Kidney epithelial cell (primary cell): ENCODE results near the gene TMEM178B. TPM values are rescaled to one million over a fixed set of nuclear protein-coding genes. Genes with fewer than 3 reads are reported as not detected.

Experiments
- DNase-seq: peaks from one replicate; pipeline ENCODE4 v3.0.0-alpha.2; 2010; ENCODE audit warnings: low read depth
- H3K27me3 ChIP-seq: 2 replicates; pipeline ENCODE4 v1.6.0; 2011; ENCODE audit warnings: low read length; ENCODE audit not compliant: control insufficient read depth, insufficient read depth
- H3K36me3 ChIP-seq: 2 replicates; pipeline ENCODE4 v1.5.1; 2011; ENCODE audit warnings: low read length; ENCODE audit not compliant: control insufficient read depth, insufficient read depth
- H3K4me3 ChIP-seq: 2 replicates; pipeline ENCODE4 v1.5.1; 2011; ENCODE audit warnings: low read depth, mild to moderate bottlenecking, control low read depth, low read length
- total RNA-seq: library from RNA; depleted of rRNA; stranded (reverse); fragments of >200 nt; gene quantifications from 2 replicates; pipeline ENCODE4 v1.2.3, GENCODE V29; 2015
- TF ChIP-seq, protein P1 (sequence below): IDR thresholded peaks from 2 replicates; pipeline ENCODE4 v1.5.1; 2011; ENCODE audit warnings: mild to moderate bottlenecking, moderate library complexity, low read length, control low read depth, inconsistent platforms; ENCODE audit not compliant: insufficient read depth, poor library complexity, severe bottlenecking

The TMEM178B gene
- total RNA-seq, 1 donor from 2014 or later = 9.7 TPM

GRCh38 chr7:141257597-141257996 lies 183.7 kb downstream of the TMEM178B start:
- DNase-seq = no peak
- Histone ChIP-seq H3K36me3 (no peaks in the 10 kb centered on the region), H3K4me3 (no peak overlapping the region), H3K27me3 (no peaks in the 10 kb centered on the region)
- TF ChIP-seq, protein P1, sequence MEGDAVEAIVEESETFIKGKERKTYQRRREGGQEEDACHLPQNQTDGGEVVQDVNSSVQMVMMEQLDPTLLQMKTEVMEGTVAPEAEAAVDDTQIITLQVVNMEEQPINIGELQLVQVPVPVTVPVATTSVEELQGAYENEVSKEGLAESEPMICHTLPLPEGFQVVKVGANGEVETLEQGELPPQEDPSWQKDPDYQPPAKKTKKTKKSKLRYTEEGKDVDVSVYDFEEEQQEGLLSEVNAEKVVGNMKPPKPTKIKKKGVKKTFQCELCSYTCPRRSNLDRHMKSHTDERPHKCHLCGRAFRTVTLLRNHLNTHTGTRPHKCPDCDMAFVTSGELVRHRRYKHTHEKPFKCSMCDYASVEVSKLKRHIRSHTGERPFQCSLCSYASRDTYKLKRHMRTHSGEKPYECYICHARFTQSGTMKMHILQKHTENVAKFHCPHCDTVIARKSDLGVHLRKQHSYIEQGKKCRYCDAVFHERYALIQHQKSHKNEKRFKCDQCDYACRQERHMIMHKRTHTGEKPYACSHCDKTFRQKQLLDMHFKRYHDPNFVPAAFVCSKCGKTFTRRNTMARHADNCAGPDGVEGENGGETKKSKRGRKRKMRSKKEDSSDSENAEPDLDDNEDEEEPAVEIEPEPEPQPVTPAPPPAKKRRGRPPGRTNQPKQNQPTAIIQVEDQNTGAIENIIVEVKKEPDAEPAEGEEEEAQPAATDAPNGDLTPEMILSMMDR = no peak

- DNase-seq = no peak
- H3K4me3 ChIP-seq = no peak overlapping the region
- H3K36me3 ChIP-seq = no peaks in the 10 kb centered on the region
- TF ChIP-seq, protein P1 = no peak
- no peaks in the 10 kb centered on the region for H3K27me3 ChIP-seq
Observed at GRCh38 chr7:141258559-141258958, 184.7 kb downstream of the TMEM178B start.

GRCh38 chr7:141262101-141263090 lies 188.5 kb downstream of the TMEM178B start:
- no peaks in the 10 kb centered on the region for H3K36me3 ChIP-seq
- no peak for DNase-seq
- TF ChIP-seq, protein P1 = peak; percentile 42
- H3K4me3 ChIP-seq = no peak overlapping the region
- no peaks in the 10 kb centered on the region for H3K27me3 ChIP-seq

GRCh38 chr7:141263508-141263907 lies 189.6 kb downstream of the TMEM178B start:
- no peak for DNase-seq
- H3K36me3 ChIP-seq = no peaks in the 10 kb centered on the region
- TF ChIP-seq, protein P1 = no peak
- no peaks in the 10 kb centered on the region for H3K27me3 ChIP-seq
- H3K4me3 ChIP-seq = no peak overlapping the region

GRCh38 chr7:141263983-141264382 lies 190.1 kb downstream of the TMEM178B start:
- Histone ChIP-seq H3K36me3 (no peaks in the 10 kb centered on the region), H3K27me3 (no peaks in the 10 kb centered on the region), H3K4me3 (no peak overlapping the region)
- TF ChIP-seq, protein P1 = no peak
- no peak for DNase-seq
